Left cardiac atrium (tissue), 4 donors: ENCODE data around the gene PARG. TPM values are rescaled to one million over a fixed set of nuclear protein-coding genes. Genes with fewer than 3 reads are reported as not detected.
"Not testable (repeated sequence)": the region's sequence is repeated elsewhere in the genome, so short reads cannot be mapped to it uniquely, and the experiment has no call there.

Experiments used
- ATAC-seq, 2 donors: fragments of 200-7000 bp; cut with Tn5 transposase; one replicate each; pipeline ENCODE4 v1.9.1; 2020; ENCODE audit warnings: mild to moderate bottlenecking in 2 of 2, moderate library complexity in 2 of 2
- DNase-seq: peaks from one replicate; pipeline ENCODE4 v3.0.0-alpha.2; 2020
- intact Hi-C, 2 donors: fragments of 100-400 bp; cut with DNase I; formaldehyde crosslinking; loops; one replicate each; pipeline versions ENCODE4 v1.14.1 to v1.15.1; 2022 to 2023
- total RNA-seq, 2 donors: library from RNA; stranded (reverse); fragmentation: NEBNext Ultra II Directional; extraction: Animal tissue kit (Norgen Biotek cat#: 25700); gene quantifications; one replicate each; pipeline ENCODE4 v1.2.1, GENCODE V29; 2021
- donor health status: DM: no; HTN: yes; CAD: no.
- donor health status: DM: no; HTN: yes; CAD: no; lungs with severe emphysema.
- donor health status: DM: yes; HTN: yes; CAD: no.
- donor health status: Dilated cardiomyopathy.

The PARG gene
- total RNA-seq, 2 donors from 2014 or later, result 20.7 to 26.0 TPM

GRCh38 chr10:49771046-49771445, 170.8 kb downstream of the PARG start:
- intact Hi-C loops, ATAC-seq, DNase-seq: not testable (repeated sequence)

GRCh38 chr10:49769692-49770091, 172.1 kb downstream of the PARG start:
- DNase-seq (no peak), ATAC-seq (no peak)
- intact Hi-C loops, result loop anchor here in 1 of 2 donors (10.0 kb wide), 1 partner anchor 165 kb away; no protein-coding TSS in a partner anchor

- intact Hi-C loops, result loop anchor here in 1 of 2 donors (10.0 kb wide), 1 partner anchor 164 kb away; no protein-coding TSS in a partner anchor
- DNase-seq (no peak), ATAC-seq (no peak)
These were observed 173.1 kb downstream of the PARG start for GRCh38 chr10:49768731-49769130.

- intact Hi-C loops, result loop anchor here in 1 of 2 donors (10.0 kb wide), 1 partner anchor 164 kb away; no protein-coding TSS in a partner anchor
- ATAC-seq (no peak), DNase-seq (no peak)
These were observed 173.5 kb downstream of the PARG start for GRCh38 chr10:49768329-49768728.

Other genes starting within 250 kb of the PARG start
- gene OGDHL, start 179.7 kb downstream of the PARG start, total RNA-seq, result 1 to 10 TPM; 3.4 to 4.2 TPM
- 10 to 100 TPM; 11.1 to 20.7 TPM for gene TIMM23B, start within 50 bp of the PARG start, total RNA-seq
- gene AGAP6, start 46.4 kb upstream of the PARG start, total RNA-seq, result 1 to 10 TPM; 4.3 to 7.2 TPM
- gene WASHC2A, start 125.9 kb upstream of the PARG start, total RNA-seq, result 10 to 100 TPM; 79.8 to 87.8 TPM